ENCODE measurements around the gene ABCD3. TPM values are rescaled to one million over a fixed set of nuclear protein-coding genes. Genes with fewer than 3 reads are reported as not detected.

The ABCD3 gene
- total and polyA plus RNA-seq, 7 experiments from 2014 or later = 18.0 to 31.2 (median 24.4) TPM

DNA sequence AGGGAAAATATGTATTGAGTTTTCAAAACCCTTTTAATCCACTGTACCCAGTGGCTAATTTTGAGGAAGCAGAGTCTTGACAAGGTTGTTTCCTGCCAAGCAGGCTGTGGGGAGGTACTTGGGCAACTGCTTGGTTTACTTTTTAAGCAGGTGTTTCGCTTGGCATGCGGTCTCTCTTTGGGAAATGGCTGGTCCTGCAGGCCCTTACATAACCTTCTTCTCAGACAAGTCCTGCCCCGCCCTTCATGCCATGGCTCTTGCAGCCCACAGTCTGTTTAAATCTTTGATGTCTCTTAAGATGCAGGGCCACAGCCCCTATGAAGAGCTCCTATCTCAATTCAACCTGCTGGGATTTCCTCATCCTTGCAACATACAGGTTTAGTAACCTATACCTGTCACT lies 36.0 kb upstream of the ABCD3 start:
- Mint-ChIP-seq H3K27me3 (peaks cover 0 to 3% (median 0%) of the 10 kb centered on the region in 5 donors), H3K9me3 (peaks cover 0 to 3% (median 0%) of the 10 kb centered on the region in 11 donors), H3K36me3 (no peaks in the 10 kb centered on the region), H3K27ac (no peak overlapping the region), H3K4me1 (peaks cover 15 to 40% (median 34%) of the 10 kb centered on the region in 7 donors), H3K4me3 (no peak overlapping the region)
- ChIA-PET CTCF (no interaction called here), POLR2A (no interaction called here)
- no peak overlapping the region for H3K4me3 ChIP-seq (ENCODE audit: low read length)
- no peaks in the 10 kb centered on the region for H3K27me3 ChIP-seq (ENCODE audit: control insufficient read depth in 2 of 2, insufficient read depth in 2 of 2, low read length in 2 of 2)
- DNase-seq (peak in 1 of 9 donors; percentile 4), ATAC-seq (no peak)
- no peak overlapping the region for H3K27ac ChIP-seq (ENCODE audit: low read depth, low read length)
- no peaks in the 10 kb centered on the region for H3K36me3 ChIP-seq (ENCODE audit: control insufficient read depth in 2 of 3, insufficient read depth in 3 of 3, low read length in 3 of 3)
- no peaks in the 10 kb centered on the region for H3K9me3 ChIP-seq (ENCODE audit: control insufficient read depth in 2 of 3, low read length in 3 of 3)
- intact Hi-C loops (cut with micrococcal nuclease) = loop anchor here in 1 of 2 donors (5.0 kb wide), 1 partner anchor 35 kb away; the partner anchor contains the start of gene ABCD3
- H3K4me1 ChIP-seq (ENCODE audit: control insufficient read depth in 2 of 2, insufficient read depth in 2 of 2, low read length in 2 of 2) = peaks cover 0 to 23% of the 10 kb centered on the region in 2 donors

- Mint-ChIP-seq H3K27me3 (peaks cover 0 to 3% (median 0%) of the 10 kb centered on the region in 5 donors), H3K4me3 (peak overlapping the region in 8 of 10 donors; percentile 3 to 84 (median 60)), H3K27ac (peak overlapping the region; percentile 32 to 91 (median 82)), H3K36me3 (peaks cover 0 to 6% (median 0%) of the 10 kb centered on the region in 5 donors), H3K9me3 (peaks cover 0 to 7% (median 4%) of the 10 kb centered on the region in 11 donors), H3K4me1 (peaks cover 15 to 40% (median 34%) of the 10 kb centered on the region in 7 donors)
- DNase-seq = peak in 2 of 9 donors; percentile 2 to 21
- Histone ChIP-seq H3K27me3 (ENCODE audit: control insufficient read depth in 2 of 2, insufficient read depth in 2 of 2, low read length in 2 of 2) (no peaks in the 10 kb centered on the region), H3K9me3 (ENCODE audit: control insufficient read depth in 2 of 3, low read length in 3 of 3) (no peaks in the 10 kb centered on the region), H3K27ac (ENCODE audit: low read depth, low read length) (no peak overlapping the region), H3K4me3 (ENCODE audit: low read length) (no peak overlapping the region), H3K4me1 (ENCODE audit: control insufficient read depth in 2 of 2, insufficient read depth in 2 of 2, low read length in 2 of 2) (peaks cover 0 to 23% of the 10 kb centered on the region in 2 donors), H3K36me3 (ENCODE audit: control insufficient read depth in 2 of 3, insufficient read depth in 3 of 3, low read length in 3 of 3) (no peaks in the 10 kb centered on the region)
- intact Hi-C loops (cut with micrococcal nuclease) = loop anchor here (1.0 to 5.0 kb wide), 3 partner anchors 19 to 35 kb away; partner anchors contain the start of gene ABCD3 (in 2 of the 2)
- ATAC-seq = no peak
- ChIA-PET POLR2A (interaction anchor here (1.0 kb wide), 1 partner anchor 34 kb away, joined by 9 read pairs; the partner anchor contains the start of gene ABCD3), CTCF (no interaction called here)
These were observed 34.2 kb upstream of the ABCD3 start for GRCh38 chr1:94383966-94384408.

DNA sequence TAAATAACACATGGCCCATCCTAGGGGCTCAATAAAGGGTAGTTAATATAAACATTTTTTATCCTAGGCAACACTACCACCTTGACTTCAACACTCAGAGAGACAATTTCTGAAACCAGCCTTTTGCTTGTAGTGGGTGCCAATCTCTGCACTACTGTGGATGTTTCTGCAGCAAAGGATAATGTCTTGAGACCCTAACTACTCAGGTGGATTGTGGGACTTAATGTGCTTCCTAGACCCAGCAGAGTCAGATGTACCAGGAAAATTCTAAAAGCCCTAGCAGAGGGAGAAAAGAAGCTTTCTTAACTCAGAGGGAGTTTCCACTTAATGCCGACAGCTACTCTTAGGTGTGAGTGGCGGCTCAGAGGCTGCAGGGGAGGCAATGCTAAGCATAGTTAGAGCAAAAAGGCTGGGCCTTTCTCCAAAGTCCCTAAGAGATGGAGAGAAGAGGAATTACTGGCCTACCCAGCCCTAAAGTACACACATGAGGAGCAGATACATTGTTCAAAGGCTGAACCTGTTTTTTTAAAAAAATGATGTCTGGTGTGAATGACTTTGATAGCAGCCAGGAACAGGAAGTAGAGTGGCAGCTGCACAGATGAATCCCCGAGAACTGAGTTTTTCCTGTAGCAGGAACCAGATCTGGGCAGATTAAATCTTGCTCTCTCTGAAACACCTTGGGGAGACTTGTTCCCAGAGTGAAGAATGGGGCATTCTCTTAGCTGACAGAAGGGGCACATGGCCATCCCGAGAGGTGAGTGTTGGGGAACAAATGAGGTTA lies 33.5 kb upstream of the ABCD3 start:
- peaks cover 0 to 7% (median 3%) of the 10 kb centered on the region in 5 donors for H3K36me3 Mint-ChIP-seq
- ChIA-PET POLR2A (interaction anchor here (1.0 kb wide), 1 partner anchor 33 kb away, joined by 9 read pairs; the partner anchor contains the start of gene ABCD3), CTCF (no interaction called here)
- H3K9me3 ChIP-seq (ENCODE audit: control insufficient read depth in 2 of 3, low read length in 3 of 3) = no peaks in the 10 kb centered on the region
- no peaks in the 10 kb centered on the region for H3K27me3 Mint-ChIP-seq
- peak overlapping the region; percentile 25 for H3K4me3 ChIP-seq (ENCODE audit: low read length)
- H3K4me1 ChIP-seq (ENCODE audit: control insufficient read depth in 2 of 2, insufficient read depth in 2 of 2, low read length in 2 of 2) = peaks cover 0 to 23% of the 10 kb centered on the region in 2 donors
- peaks cover 15 to 40% (median 34%) of the 10 kb centered on the region in 7 donors for H3K4me1 Mint-ChIP-seq
- H3K27me3 ChIP-seq (ENCODE audit: control insufficient read depth in 2 of 2, insufficient read depth in 2 of 2, low read length in 2 of 2) = no peaks in the 10 kb centered on the region
- peak overlapping the region; percentile 64 to 84 (median 75) for H3K4me3 Mint-ChIP-seq
- H3K27ac ChIP-seq (ENCODE audit: low read depth, low read length) = peak overlapping the region; percentile 43
- DNase-seq (peak in 7 of 9 donors; percentile 14 to 52 (median 47)), ATAC-seq (peak; percentile 70)
- intact Hi-C loops (cut with micrococcal nuclease) = loop anchor here (2.0 to 5.0 kb wide), 2 partner anchors 33 to 34 kb away; partner anchors contain the start of gene ABCD3 (in 2 of the 2)
- H3K36me3 ChIP-seq (ENCODE audit: control insufficient read depth in 2 of 3, insufficient read depth in 3 of 3, low read length in 3 of 3) = no peaks in the 10 kb centered on the region
- peaks cover 0 to 13% (median 5%) of the 10 kb centered on the region in 11 donors for H3K9me3 Mint-ChIP-seq
- peak overlapping the region; percentile 71 to 95 (median 90) for H3K27ac Mint-ChIP-seq

DNA sequence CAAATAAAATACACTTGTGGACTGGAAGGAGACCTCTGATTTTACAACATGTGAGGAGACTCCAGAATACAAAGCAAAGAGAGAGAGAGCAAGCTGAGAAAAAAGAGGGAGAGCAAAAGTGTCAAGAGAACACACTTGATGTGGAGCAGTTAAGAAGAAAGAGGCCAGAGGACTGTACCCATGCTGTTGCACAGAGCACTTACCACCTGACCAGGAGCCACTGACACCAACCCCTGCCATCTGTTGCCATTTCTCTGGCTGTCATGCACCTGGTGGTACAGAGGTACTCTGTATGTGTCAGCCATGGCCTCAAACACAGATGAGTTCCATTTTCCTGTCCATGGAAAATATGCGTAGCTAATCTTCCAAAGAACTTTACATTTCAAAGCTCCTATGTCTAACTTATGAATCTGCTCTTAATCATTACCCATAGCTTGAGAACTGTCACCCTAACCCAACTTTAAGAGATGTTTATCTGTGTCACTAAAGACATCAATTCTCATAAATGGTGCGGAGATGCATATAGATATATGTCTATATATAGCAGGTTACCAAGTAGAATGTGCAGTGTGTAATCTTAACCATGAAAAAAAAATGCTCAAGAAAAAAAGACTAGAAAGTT lies 32.8 kb upstream of the ABCD3 start:
- ChIA-PET POLR2A (no interaction called here), CTCF (no interaction called here)
- H3K27ac ChIP-seq (ENCODE audit: low read depth, low read length) = peak overlapping the region; percentile 43
- H3K27me3 ChIP-seq (ENCODE audit: control insufficient read depth in 2 of 2, insufficient read depth in 2 of 2, low read length in 2 of 2) = no peaks in the 10 kb centered on the region
- H3K4me3 ChIP-seq (ENCODE audit: low read length) = no peak overlapping the region
- intact Hi-C loops (cut with micrococcal nuclease) = loop anchor here in 1 of 2 donors (2.0 kb wide), 1 partner anchor 33 kb away; the partner anchor contains the start of gene ABCD3
- no peaks in the 10 kb centered on the region for H3K36me3 ChIP-seq (ENCODE audit: control insufficient read depth in 2 of 3, insufficient read depth in 3 of 3, low read length in 3 of 3)
- H3K9me3 ChIP-seq (ENCODE audit: control insufficient read depth in 2 of 3, low read length in 3 of 3) = no peaks in the 10 kb centered on the region
- no peak for ATAC-seq
- H3K4me1 ChIP-seq (ENCODE audit: control insufficient read depth in 2 of 2, insufficient read depth in 2 of 2, low read length in 2 of 2) = peaks cover 0 to 23% of the 10 kb centered on the region in 2 donors
- no peak for DNase-seq
- no peaks in the 10 kb centered on the region for H3K27me3 Mint-ChIP-seq
- H3K36me3 Mint-ChIP-seq = peaks cover 0 to 7% (median 5%) of the 10 kb centered on the region in 5 donors
- peak overlapping the region; percentile 71 to 95 (median 90) for H3K27ac Mint-ChIP-seq
- peaks cover 15 to 40% (median 34%) of the 10 kb centered on the region in 7 donors for H3K4me1 Mint-ChIP-seq
- peaks cover 0 to 14% (median 7%) of the 10 kb centered on the region in 11 donors for H3K9me3 Mint-ChIP-seq
- H3K4me3 Mint-ChIP-seq = peak overlapping the region; percentile 64 to 84 (median 75)

DNA sequence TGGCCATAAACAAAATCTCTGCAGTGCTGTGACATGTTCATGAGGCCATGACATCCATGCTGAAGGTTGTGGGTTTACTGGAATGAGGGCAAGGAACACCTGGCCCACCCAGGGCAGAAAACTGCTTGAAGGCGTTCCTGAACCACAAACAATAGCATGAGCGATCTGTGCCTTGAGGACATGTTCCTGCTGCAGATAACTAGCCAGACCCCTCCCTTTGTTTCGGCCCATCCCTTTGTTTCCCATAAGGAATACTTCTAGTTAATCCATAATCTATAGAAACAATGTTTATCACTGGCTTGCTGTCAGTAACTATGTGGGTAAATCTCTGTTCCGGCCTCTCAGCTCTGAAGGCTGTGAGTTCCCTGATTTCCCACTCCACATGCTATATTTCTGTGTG lies 28.9 kb upstream of the ABCD3 start:
- no peak for ATAC-seq
- H3K27ac ChIP-seq (ENCODE audit: low read depth, low read length) = no peak overlapping the region
- H3K9me3 ChIP-seq (ENCODE audit: control insufficient read depth in 2 of 3, low read length in 3 of 3) = no peaks in the 10 kb centered on the region
- ChIA-PET CTCF (no interaction called here), POLR2A (no interaction called here)
- H3K4me3 Mint-ChIP-seq = no peak overlapping the region
- intact Hi-C loops (cut with micrococcal nuclease) = no loop called here
- peaks cover 0 to 17% (median 10%) of the 10 kb centered on the region in 11 donors for H3K9me3 Mint-ChIP-seq
- H3K27ac Mint-ChIP-seq = no peak overlapping the region
- H3K4me1 ChIP-seq (ENCODE audit: control insufficient read depth in 2 of 2, insufficient read depth in 2 of 2, low read length in 2 of 2) = peaks cover 0 to 14% of the 10 kb centered on the region in 2 donors
- H3K36me3 Mint-ChIP-seq = peaks cover 0 to 7% (median 5%) of the 10 kb centered on the region in 5 donors
- H3K4me3 ChIP-seq (ENCODE audit: low read length) = no peak overlapping the region
- no peak for DNase-seq
- H3K27me3 ChIP-seq (ENCODE audit: control insufficient read depth in 2 of 2, insufficient read depth in 2 of 2, low read length in 2 of 2) = no peaks in the 10 kb centered on the region
- no peaks in the 10 kb centered on the region for H3K36me3 ChIP-seq (ENCODE audit: control insufficient read depth in 2 of 3, insufficient read depth in 3 of 3, low read length in 3 of 3)
- peaks cover 8 to 15% (median 15%) of the 10 kb centered on the region in 7 donors for H3K4me1 Mint-ChIP-seq
- H3K27me3 Mint-ChIP-seq = peaks cover 0 to 11% (median 5%) of the 10 kb centered on the region in 5 donors

DNA sequence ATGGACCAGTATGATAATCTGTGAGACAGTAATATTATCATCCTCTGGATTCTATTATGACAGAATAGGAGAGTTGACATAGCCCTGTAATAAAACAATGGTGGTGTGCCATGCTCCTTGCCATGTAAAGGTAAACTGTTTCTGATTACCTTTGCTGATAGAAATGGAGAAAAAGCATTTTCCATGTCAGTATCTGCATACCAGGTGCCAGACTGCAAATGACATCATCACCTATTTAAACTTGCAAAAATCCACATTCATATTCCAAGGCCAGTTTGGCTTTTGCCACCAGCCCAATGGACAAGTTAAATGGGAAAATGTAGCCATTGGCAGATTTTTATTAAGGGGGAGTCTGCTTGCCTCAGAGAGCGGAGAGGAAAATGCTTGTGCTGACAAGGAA lies 23.9 kb upstream of the ABCD3 start:
- Histone ChIP-seq H3K9me3 (ENCODE audit: control insufficient read depth in 2 of 3, low read length in 3 of 3) (no peaks in the 10 kb centered on the region), H3K4me1 (ENCODE audit: control insufficient read depth in 2 of 2, insufficient read depth in 2 of 2, low read length in 2 of 2) (no peaks in the 10 kb centered on the region), H3K4me3 (ENCODE audit: low read length) (no peak overlapping the region), H3K27ac (ENCODE audit: low read depth, low read length) (no peak overlapping the region), H3K27me3 (ENCODE audit: control insufficient read depth in 2 of 2, insufficient read depth in 2 of 2, low read length in 2 of 2) (no peaks in the 10 kb centered on the region), H3K36me3 (ENCODE audit: control insufficient read depth in 2 of 3, insufficient read depth in 3 of 3, low read length in 3 of 3) (no peaks in the 10 kb centered on the region)
- POLR2A ChIA-PET = no interaction called here
- peaks cover 0 to 10% (median 5%) of the 10 kb centered on the region in 11 donors for H3K9me3 Mint-ChIP-seq
- H3K36me3 Mint-ChIP-seq = peaks cover 0 to 5% (median 3%) of the 10 kb centered on the region in 5 donors
- no peak overlapping the region for H3K27ac Mint-ChIP-seq
- ATAC-seq = no peak
- H3K4me1 Mint-ChIP-seq = no peaks in the 10 kb centered on the region
- no peak for DNase-seq
- peaks cover 2 to 11% (median 6%) of the 10 kb centered on the region in 5 donors for H3K27me3 Mint-ChIP-seq
- intact Hi-C loops (cut with micrococcal nuclease) = no loop called here
- H3K4me3 Mint-ChIP-seq = no peak overlapping the region
- CTCF ChIA-PET = no interaction called here
